Endothelial cell of umbilical vein (primary cell): ENCODE measurements around the gene MYH14. TPM values are rescaled to one million over a fixed set of nuclear protein-coding genes. Genes with fewer than 3 reads are reported as not detected.

Experiments
- BruUV-seq: library from RNA; stranded (reverse); fragments of 400-500 nt; replicated peaks from 2 replicates; lab custom pipeline; 2021; lab: Mats Ljungman, UMichigan
- CTCF ChIA-PET: fragments of 300-600, 350-600 bp; sonication (Branson Sonifier 250); formaldehyde crosslinking; loops from one replicate; lab custom pipeline; 2021; ENCODE audit warnings: antibody characterized with exemption, inconsistent platforms; lab: Charles Lee
- POLR2A ChIA-PET: fragments of 300-600, 350-600 bp; sonication (Branson Sonifier 250); formaldehyde crosslinking; loops from one replicate; lab custom pipeline; 2021; ENCODE audit warnings: antibody characterized with exemption, inconsistent platforms; lab: Charles Lee
- DNase-seq: peaks from one replicate; pipeline ENCODE4 v3.0.0-alpha.2; 2011; ENCODE audit warnings: low read depth, low spot score
- FAIRE-seq: peaks from 2 replicates; lab custom pipeline; 2011; peaks lifted over from hg19 to GRCh38; lab: Jason Lieb, UNC
- H2AFZ ChIP-seq: 2 replicates; pipeline ENCODE4 v1.6.0; 2012; ENCODE audit warnings: low read depth, low read length, control low read depth, inconsistent platforms
- H3K27ac ChIP-seq: 2 replicates; pipeline ENCODE4 v1.5.1; 2011; ENCODE audit warnings: low read depth, mild to moderate bottlenecking, control low read depth, low read length, moderate library complexity; ENCODE audit not compliant: insufficient read depth
- H3K27me3 ChIP-seq, 2 experiments: 2 replicates each; pipeline versions ENCODE4 v1.6.0 to v1.6.1; 2011; ENCODE audit warnings: low read length in 2 of 2, mixed read lengths in 1 of 2; ENCODE audit not compliant: control insufficient read depth in 2 of 2, insufficient read depth in 2 of 2
- H3K36me3 ChIP-seq, 2 experiments: 2 replicates in 1 of 2; 3 replicates in 1 of 2; pipeline ENCODE4 v1.5.1; 2011; ENCODE audit warnings: low read length in 2 of 2, mild to moderate bottlenecking in 1 of 2, moderate library complexity in 1 of 2; ENCODE audit not compliant: control insufficient read depth in 2 of 2, insufficient read depth in 2 of 2; ENCODE audit errors: extremely low read depth in 1 of 2
- H3K4me1 ChIP-seq: 3 replicates; pipeline ENCODE4 v1.5.1; 2011; ENCODE audit warnings: mild to moderate bottlenecking, low read length; ENCODE audit not compliant: control insufficient read depth, insufficient read depth; ENCODE audit errors: extremely low read depth
- H3K4me2 ChIP-seq: 2 replicates; pipeline ENCODE4 v1.6.1; 2011; ENCODE audit warnings: low read length, control low read depth, mixed read lengths; ENCODE audit not compliant: insufficient read depth
- H3K4me3 ChIP-seq, 3 experiments: fragments of 200-600 bp in 1 of 3; sonication (generic), shearing (Covaris generic) in 1 of 3; replicated peaks in 1 of 3; 2 replicates each; pipeline ENCODE4 v1.5.1; 2011 to 2016; ENCODE audit warnings: control low read depth in 3 of 3, low read length in 3 of 3, mild to moderate bottlenecking in 2 of 3, inconsistent platforms in 1 of 3, low read depth in 1 of 3, moderate library complexity in 1 of 3; ENCODE audit not compliant: insufficient read depth in 1 of 3
- H3K79me2 ChIP-seq: 2 replicates; pipeline ENCODE4 v1.6.0; 2012; ENCODE audit warnings: low read length, inconsistent platforms; ENCODE audit not compliant: control insufficient read depth, insufficient read depth
- H3K9ac ChIP-seq: replicated peaks from 2 replicates; pipeline ENCODE3; 2011; ENCODE audit warnings: low read length, control low read depth; ENCODE audit not compliant: insufficient read depth; ENCODE audit errors: extremely low read depth
- H3K9me1 ChIP-seq: replicated peaks from 3 replicates; pipeline ENCODE4 v1.6.0; 2011; ENCODE audit warnings: mild to moderate bottlenecking, low read length; ENCODE audit not compliant: control insufficient read depth, insufficient read depth; ENCODE audit errors: extremely low read depth
- H3K9me3 ChIP-seq: replicated peaks from 2 replicates; pipeline ENCODE4 v1.5.1; 2012; ENCODE audit warnings: low read length, inconsistent platforms; ENCODE audit not compliant: control insufficient read depth, insufficient read depth
- H4K20me1 ChIP-seq: replicated peaks from 2 replicates; pipeline ENCODE3; 2011; ENCODE audit warnings: mild to moderate bottlenecking, low read length; ENCODE audit not compliant: control insufficient read depth, insufficient read depth; ENCODE audit errors: extremely low read depth
- EZH2 ChIP-seq: IDR thresholded peaks from 2 replicates; pipeline ENCODE4 v1.6.1; 2012; ENCODE audit warnings: borderline replicate concordance, low read depth, mild to moderate bottlenecking, moderate library complexity, low read length, inconsistent platforms; ENCODE audit not compliant: severe bottlenecking
- FOS ChIP-seq: IDR thresholded peaks from 2 replicates; pipeline ENCODE4 v1.6.1; 2011; ENCODE audit warnings: mild to moderate bottlenecking, low read length, moderate library complexity, borderline replicate concordance; ENCODE audit not compliant: insufficient read depth
- GATA2 ChIP-seq: IDR thresholded peaks from 2 replicates; pipeline ENCODE4 v1.7.0; 2011; ENCODE audit warnings: low read depth, mild to moderate bottlenecking, moderate library complexity, mixed read lengths, low read length; ENCODE audit not compliant: insufficient read length, insufficient read depth
- JUN ChIP-seq: IDR thresholded peaks from 2 replicates; pipeline ENCODE4 v1.6.1; 2011; ENCODE audit warnings: borderline replicate concordance, low read depth; ENCODE audit not compliant: insufficient read length, insufficient read depth
- MYC ChIP-seq: IDR thresholded peaks from one replicate; pipeline ENCODE4 v1.6.1; 2011; ENCODE audit warnings: mild to moderate bottlenecking, low read depth, low read length
- POLR2A ChIP-seq: IDR thresholded peaks from 2 replicates; pipeline ENCODE4 v1.6.1; 2012; ENCODE audit warnings: low read depth, mild to moderate bottlenecking, control low read depth, low read length
- POLR2AphosphoS5 ChIP-seq: IDR thresholded peaks from 2 replicates; pipeline ENCODE4 v1.6.1; 2012; ENCODE audit warnings: low read depth, mild to moderate bottlenecking, control low read depth, low read length, moderate library complexity; ENCODE audit not compliant: insufficient read depth
- dilution Hi-C: fragments of 300-500 bp; cut with MboI; formaldehyde crosslinking; loops from one replicate; pipeline ENCODE4 v1.15.0; 2019; ENCODE audit warnings: low sequenced_read_pairs; ENCODE audit not compliant: extremely low pct_ligation_motif_present
- intact Hi-C: fragments of 100-400 bp; cut with micrococcal nuclease; formaldehyde crosslinking; loops from one replicate; pipeline ENCODE4 v1.10.0; 2022
- polyA plus RNA-seq, 4 experiments: library from polyadenylated mRNA; depleted of rRNA in 3 of 4; stranded (reverse) in 3 of 4; unstranded in 1 of 4; fragments of >200 nt; gene quantifications; 2 replicates each; pipeline versions ENCODE4 v1.2.1 to v1.2.3, GENCODE V29; 2011 to 2012; ENCODE audit warnings: missing spikeins in 1 of 4
- total RNA-seq: library from RNA; stranded (reverse); gene quantifications from 2 replicates; pipeline ENCODE4 v1.2.3, GENCODE V29; 2021
- TF ChIP-seq, protein P1 (sequence below): IDR thresholded peaks from 2 replicates; pipeline ENCODE4 v1.6.1; 2011; ENCODE audit not compliant: insufficient read depth, insufficient read length
- TF ChIP-seq, protein P2 (sequence below), 2 donors: IDR thresholded peaks; 1 replicate in 1 of 2; 2 replicates in 1 of 2; pipeline ENCODE4 v1.5.1; 2011; ENCODE audit warnings: low read length in 2 of 2, mild to moderate bottlenecking in 2 of 2, moderate library complexity in 2 of 2, control low read depth in 1 of 2, inconsistent platforms in 1 of 2, low read depth in 1 of 2; ENCODE audit not compliant: insufficient read depth in 1 of 2; ENCODE audit errors: extremely low read depth in 1 of 2

The MYH14 gene
- total and polyA plus RNA-seq, 2 donors (not counting 3 experiments of a cell fraction or from before 2014, with no cell fraction given) = 0.13 TPM; not detected in 1

DNA sequence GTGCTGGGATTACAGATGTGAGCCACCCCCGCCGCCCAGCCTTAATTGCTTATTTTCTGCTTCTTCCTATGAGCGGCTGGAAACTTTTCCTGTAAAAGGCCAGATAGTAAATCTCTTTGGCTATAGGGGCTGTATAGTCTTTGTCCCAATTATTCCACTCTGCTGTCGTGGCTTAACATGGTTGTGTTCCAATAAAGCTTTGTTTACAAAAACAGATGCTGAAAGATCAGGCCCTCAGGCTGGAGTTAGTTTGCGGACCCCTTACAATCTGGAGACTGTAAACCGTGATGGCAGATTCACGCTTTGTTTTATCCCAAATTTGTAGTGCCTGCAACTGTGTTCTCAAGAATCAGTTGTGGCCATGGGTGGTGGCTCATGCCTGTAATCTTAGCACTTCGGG, 115.0 kb downstream of the MYH14 start:
- dilution Hi-C loops = no loop called here
- intact Hi-C loops = no loop called here

DNA sequence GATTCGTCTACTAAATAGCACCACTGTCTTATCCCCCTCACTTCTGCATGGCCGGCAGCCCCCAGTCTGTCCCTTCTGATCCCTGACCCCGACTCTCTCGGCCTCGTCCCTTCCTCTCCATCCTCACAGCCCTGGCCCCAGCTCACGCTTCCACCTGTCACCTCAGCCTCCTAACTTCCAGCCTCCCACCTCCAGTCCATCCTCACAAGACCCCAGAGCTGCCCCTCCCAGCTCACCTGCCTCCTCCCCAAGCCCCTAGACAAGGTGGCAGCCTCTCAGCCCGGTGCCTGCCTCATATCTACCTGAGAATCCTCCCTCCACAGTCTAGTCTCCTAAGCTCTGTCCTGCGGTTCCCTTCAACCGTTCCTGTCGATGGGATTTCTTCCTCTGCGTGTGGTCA, 115.7 kb downstream of the MYH14 start:
- dilution Hi-C loops (no loop called here), intact Hi-C loops (no loop called here)
- ChIA-PET CTCF (interaction anchor here (0.8 kb wide), 2 partner anchors 10 to 67 kb away, joined by 3 to 6 read pairs; partner anchors contain the start of gene KCNC3), POLR2A (no interaction called here)
- FAIRE-seq (no peak), DNase-seq (no peak)
- Histone ChIP-seq H3K9me3 (no peaks in the 10 kb centered on the region), H3K27ac (no peak overlapping the region), H2AFZ (no peak overlapping the region), H4K20me1 (no peaks in the 10 kb centered on the region), H3K4me1 (no peaks in the 10 kb centered on the region), H3K4me2 (no peak overlapping the region), H3K4me3 (no peak overlapping the region), H3K79me2 (no peaks in the 10 kb centered on the region), H3K27me3 (peaks cover 14% of the 10 kb centered on the region in 2 experiments), H3K9me1 (no peaks in the 10 kb centered on the region), H3K36me3 (no peaks in the 10 kb centered on the region), H3K9ac (no peak overlapping the region)
- TF ChIP-seq, protein P1, sequence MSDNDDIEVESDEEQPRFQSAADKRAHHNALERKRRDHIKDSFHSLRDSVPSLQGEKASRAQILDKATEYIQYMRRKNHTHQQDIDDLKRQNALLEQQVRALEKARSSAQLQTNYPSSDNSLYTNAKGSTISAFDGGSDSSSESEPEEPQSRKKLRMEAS = no peak
- TF ChIP-seq JUN (no peak), EZH2 (no peak), POLR2A (no peak), MYC (no peak), FOS (no peak), GATA2 (no peak), POLR2AphosphoS5 (no peak)
- TF ChIP-seq, protein P2, sequence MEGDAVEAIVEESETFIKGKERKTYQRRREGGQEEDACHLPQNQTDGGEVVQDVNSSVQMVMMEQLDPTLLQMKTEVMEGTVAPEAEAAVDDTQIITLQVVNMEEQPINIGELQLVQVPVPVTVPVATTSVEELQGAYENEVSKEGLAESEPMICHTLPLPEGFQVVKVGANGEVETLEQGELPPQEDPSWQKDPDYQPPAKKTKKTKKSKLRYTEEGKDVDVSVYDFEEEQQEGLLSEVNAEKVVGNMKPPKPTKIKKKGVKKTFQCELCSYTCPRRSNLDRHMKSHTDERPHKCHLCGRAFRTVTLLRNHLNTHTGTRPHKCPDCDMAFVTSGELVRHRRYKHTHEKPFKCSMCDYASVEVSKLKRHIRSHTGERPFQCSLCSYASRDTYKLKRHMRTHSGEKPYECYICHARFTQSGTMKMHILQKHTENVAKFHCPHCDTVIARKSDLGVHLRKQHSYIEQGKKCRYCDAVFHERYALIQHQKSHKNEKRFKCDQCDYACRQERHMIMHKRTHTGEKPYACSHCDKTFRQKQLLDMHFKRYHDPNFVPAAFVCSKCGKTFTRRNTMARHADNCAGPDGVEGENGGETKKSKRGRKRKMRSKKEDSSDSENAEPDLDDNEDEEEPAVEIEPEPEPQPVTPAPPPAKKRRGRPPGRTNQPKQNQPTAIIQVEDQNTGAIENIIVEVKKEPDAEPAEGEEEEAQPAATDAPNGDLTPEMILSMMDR (IDR thresholded peaks at IDR 0.05; ENCODE audit: extremely low read depth in 1 of 2, insufficient read depth in 1 of 2, low read depth in 1 of 2, low read length in 2 of 2) = no peak
- no TSS peak for BruUV-seq

More for the DNA sequence above, 115.0 kb downstream of the MYH14 start:
- no peaks in the 10 kb centered on the region for H3K79me2 ChIP-seq
- no peak overlapping the region for H2AFZ ChIP-seq
- ChIA-PET POLR2A (no interaction called here), CTCF (interaction anchor here (0.8 kb wide), 2 partner anchors 10 to 66 kb away, joined by 3 to 6 read pairs; partner anchors contain the start of gene KCNC3)
- H3K27ac ChIP-seq = no peak overlapping the region
- H3K4me1 ChIP-seq = no peaks in the 10 kb centered on the region
- H3K9ac ChIP-seq = no peak overlapping the region
- no peaks in the 10 kb centered on the region for H3K36me3 ChIP-seq
- H3K4me3 ChIP-seq = no peak overlapping the region
- H3K27me3 ChIP-seq = peaks cover 17 to 21% of the 10 kb centered on the region in 2 experiments
- H3K9me3 ChIP-seq = no peaks in the 10 kb centered on the region
- no peak overlapping the region for H3K4me2 ChIP-seq
- H4K20me1 ChIP-seq = no peaks in the 10 kb centered on the region
- no TSS peak for BruUV-seq
- H3K9me1 ChIP-seq = no peaks in the 10 kb centered on the region
- FAIRE-seq (no peak), DNase-seq (no peak)
- no peak for TF ChIP-seq MYC
- TF ChIP-seq, protein P1 = no peak
